Breast epithelium (tissue), 3 donors: ENCODE measurements around the gene FADS6.
"Not testable (repeated sequence)": the region's sequence is repeated elsewhere in the genome, so short reads cannot be mapped to it uniquely, and the experiment has no call there.

Experiments used
- CTCF ChIP-seq, 3 donors: fragments of 450-650 bp; IDR thresholded peaks; one replicate each; pipeline ENCODE4 v1.5.1; 2016 to 2017; ENCODE audit warnings: antibody characterized with exemption in 3 of 3, mild to moderate bottlenecking in 3 of 3, moderate library complexity in 3 of 3
- POLR2A ChIP-seq: fragments of 450-650 bp; IDR thresholded peaks from one replicate; pipeline ENCODE4 v1.6.1; 2016; ENCODE audit warnings: antibody characterized with exemption, mild to moderate bottlenecking, moderate library complexity
- POLR2AphosphoS5 ChIP-seq, 3 donors: sonication (generic); formaldehyde crosslinking; IDR thresholded peaks; one replicate each; pipeline ENCODE4 v1.6.1; 2017; ENCODE audit warnings: antibody characterized with exemption in 3 of 3

- TF ChIP-seq POLR2A; CTCF (IDR thresholded peaks at IDR 0.05); POLR2AphosphoS5 (IDR thresholded peaks at IDR 0.05): not testable (repeated sequence)
These were observed 12.9 kb upstream of the FADS6 start for GRCh38 chr17:74906214-74906793.
